ENCODE measurements around the gene INKA2. TPM values are rescaled to one million over a fixed set of nuclear protein-coding genes. Genes with fewer than 3 reads are reported as not detected.

The INKA2 gene
- total and polyA plus RNA-seq, 10 of the 15 experiments (the other 5 are each of a cell fraction or from before 2014, with no cell fraction given): 0.38 to 5.1 (median 1.3) TPM; not detected in 1

DNA sequence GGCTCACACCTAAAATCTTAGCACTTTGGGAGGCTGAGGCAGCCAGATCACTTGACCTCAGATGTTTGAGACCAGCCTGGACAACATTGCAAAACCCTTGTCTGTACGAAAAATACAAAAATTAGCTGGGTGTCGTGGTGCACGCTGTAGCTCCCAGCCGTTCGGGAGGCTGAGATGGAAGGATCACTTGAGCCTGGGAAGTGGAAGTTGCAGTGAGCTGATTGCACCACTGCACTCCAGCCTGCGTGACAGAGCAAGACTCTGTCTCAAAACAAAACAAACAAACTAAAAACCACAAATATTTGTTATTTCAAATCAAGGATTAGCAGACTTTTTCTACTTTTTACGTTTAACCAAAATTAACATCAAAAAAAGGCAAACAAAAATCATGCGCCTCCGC, 31.3 kb downstream of the INKA2 start:
- Histone ChIP-seq H3K4me3 (no peak overlapping the region), H3K27ac (ENCODE audit: control insufficient read depth, insufficient read depth) (no peak overlapping the region), H3K36me3 (ENCODE audit: control insufficient read depth in 2 of 2, insufficient read depth in 2 of 2, low read length in 1 of 2) (peaks cover 5 to 33% of the 10 kb centered on the region in 2 experiments), H3K9me3 (replicated peaks; ENCODE audit: control insufficient read depth, insufficient read depth, low read length) (no peaks in the 10 kb centered on the region), H3K27me3 (replicated peaks in 1 of 2; ENCODE audit: control insufficient read depth in 2 of 2, insufficient read depth in 2 of 2, low read length in 1 of 2) (no peaks in the 10 kb centered on the region), H3K79me2 (ENCODE audit: control insufficient read depth, insufficient read depth, low read length) (peaks cover 3% of the 10 kb centered on the region; the same call in 1 of the 2 replicates), H2AFZ (ENCODE audit: control insufficient read depth, low read depth, low read length) (no peak overlapping the region), H3K4me2 (ENCODE audit: control insufficient read depth, insufficient read depth) (no peak overlapping the region), H4K20me1 (ENCODE audit: control insufficient read depth, insufficient read depth) (no peaks in the 10 kb centered on the region), H3K9ac (ENCODE audit: control insufficient read depth, insufficient read depth, low read length) (no peak overlapping the region), H3K4me1 (ENCODE audit: control insufficient read depth, insufficient read depth, low read length) (peaks cover 3% of the 10 kb centered on the region; the same call in 1 of the 2 replicates)
- POLR2A ChIA-PET: no interaction called here
- RAD21 ChIA-PET (ENCODE audit: unreplicated experiment): interaction anchor here (0.9 kb wide), 2 partner anchors 115 to 201 kb away, joined by 4 read pairs; no protein-coding TSS in a partner anchor
- WGBS (ENCODE audit: insufficient coverage, insufficient replicate concordance, low lambda C conversion rate, missing lambda C conversion rate): 80% methylated on average over 9 of the region's 9 CpGs
- intact Hi-C loops (cut with micrococcal nuclease; ENCODE audit: unreplicated experiment) (no loop called here), in situ Hi-C loops (cut with MboI) (no loop called here)
- no peak for DNase-seq (ENCODE audit: low read depth, low spot score)
- CTCF ChIA-PET: interaction anchor here (1.0 to 1.4 kb wide), 3 partner anchors 8 to 227 kb away, joined by 3 to 4 read pairs (median 3); no protein-coding TSS in a partner anchor
- BruUV-seq (replicated peaks): no TSS peak
- SMC1A ChIA-PET (ENCODE audit: uncharacterized antibody, unreplicated experiment): interaction anchor here (1.5 kb wide), 1 partner anchor 222 kb away, joined by 4 read pairs; no protein-coding TSS in a partner anchor
- ATAC-seq: no peak
- no peak for FAIRE-seq
- no peak for TF ChIP-seq GATAD2B (conservative IDR thresholded peaks at IDR 0.05; ENCODE audit: low read depth)
- no peak for TF ChIP-seq KLF5 (IDR thresholded peaks at IDR 0.05; ENCODE audit: partially characterized antibody)
- no peak for TF ChIP-seq STAT1 (conservative IDR thresholded peaks at IDR 0.05)
- TF ChIP-seq MYC (IDR thresholded peaks at IDR 0.05; ENCODE audit: insufficient read depth, insufficient read length, insufficient replicate concordance, low read length, severe bottlenecking): no peak
- TF ChIP-seq SREBF2 (IDR thresholded peaks at IDR 0.05; ENCODE audit: low read length): no peak
- TF ChIP-seq EGR1 (IDR thresholded peaks at IDR 0.05; ENCODE audit: borderline replicate concordance in 1 of 2, low read depth in 2 of 2, low read length in 2 of 2): no peak
- no peak for TF ChIP-seq BMI1 (IDR thresholded peaks at IDR 0.05; ENCODE audit: borderline replicate concordance)
- TF ChIP-seq BACH1 (IDR thresholded peaks at IDR 0.05; ENCODE audit: borderline replicate concordance): no peak
- TF ChIP-seq, protein P1, sequence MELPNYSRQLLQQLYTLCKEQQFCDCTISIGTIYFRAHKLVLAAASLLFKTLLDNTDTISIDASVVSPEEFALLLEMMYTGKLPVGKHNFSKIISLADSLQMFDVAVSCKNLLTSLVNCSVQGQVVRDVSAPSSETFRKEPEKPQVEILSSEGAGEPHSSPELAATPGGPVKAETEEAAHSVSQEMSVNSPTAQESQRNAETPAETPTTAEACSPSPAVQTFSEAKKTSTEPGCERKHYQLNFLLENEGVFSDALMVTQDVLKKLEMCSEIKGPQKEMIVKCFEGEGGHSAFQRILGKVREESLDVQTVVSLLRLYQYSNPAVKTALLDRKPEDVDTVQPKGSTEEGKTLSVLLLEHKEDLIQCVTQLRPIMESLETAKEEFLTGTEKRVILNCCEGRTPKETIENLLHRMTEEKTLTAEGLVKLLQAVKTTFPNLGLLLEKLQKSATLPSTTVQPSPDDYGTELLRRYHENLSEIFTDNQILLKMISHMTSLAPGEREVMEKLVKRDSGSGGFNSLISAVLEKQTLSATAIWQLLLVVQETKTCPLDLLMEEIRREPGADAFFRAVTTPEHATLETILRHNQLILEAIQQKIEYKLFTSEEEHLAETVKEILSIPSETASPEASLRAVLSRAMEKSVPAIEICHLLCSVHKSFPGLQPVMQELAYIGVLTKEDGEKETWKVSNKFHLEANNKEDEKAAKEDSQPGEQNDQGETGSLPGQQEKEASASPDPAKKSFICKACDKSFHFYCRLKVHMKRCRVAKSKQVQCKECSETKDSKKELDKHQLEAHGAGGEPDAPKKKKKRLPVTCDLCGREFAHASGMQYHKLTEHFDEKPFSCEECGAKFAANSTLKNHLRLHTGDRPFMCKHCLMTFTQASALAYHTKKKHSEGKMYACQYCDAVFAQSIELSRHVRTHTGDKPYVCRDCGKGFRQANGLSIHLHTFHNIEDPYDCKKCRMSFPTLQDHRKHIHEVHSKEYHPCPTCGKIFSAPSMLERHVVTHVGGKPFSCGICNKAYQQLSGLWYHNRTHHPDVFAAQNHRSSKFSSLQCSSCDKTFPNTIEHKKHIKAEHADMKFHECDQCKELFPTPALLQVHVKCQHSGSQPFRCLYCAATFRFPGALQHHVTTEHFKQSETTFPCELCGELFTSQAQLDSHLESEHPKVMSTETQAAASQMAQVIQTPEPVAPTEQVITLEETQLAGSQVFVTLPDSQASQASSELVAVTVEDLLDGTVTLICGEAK (IDR thresholded peaks at IDR 0.05; ENCODE audit: borderline replicate concordance): no peak
- TF ChIP-seq ZNF207 (IDR thresholded peaks at IDR 0.05; ENCODE audit: borderline replicate concordance): no peak
- no peak for TF ChIP-seq HDAC2 (IDR thresholded peaks at IDR 0.05)
- no peak for TF ChIP-seq NRF1 (conservative IDR thresholded peaks at IDR 0.05; ENCODE audit: low read depth, low read length)
- TF ChIP-seq ZNF274 (IDR thresholded peaks at IDR 0.05; ENCODE audit: insufficient read depth, insufficient read length): no peak
- TF ChIP-seq PAX5 (IDR thresholded peaks at IDR 0.05; ENCODE audit: borderline replicate concordance, low read depth, low read length): no peak
- no peak for TF ChIP-seq ZBTB11 (CRISPR knock-in tag; IDR thresholded peaks at IDR 0.05)
- no peak for TF ChIP-seq MXI1 (IDR thresholded peaks at IDR 0.05; ENCODE audit: low read depth, low read length)
